ENCODE results near the gene PIM3.
A peak's percentile ranks its signal among the peaks of the same experiment; 100 is the strongest.

Gene PIM3

DNA sequence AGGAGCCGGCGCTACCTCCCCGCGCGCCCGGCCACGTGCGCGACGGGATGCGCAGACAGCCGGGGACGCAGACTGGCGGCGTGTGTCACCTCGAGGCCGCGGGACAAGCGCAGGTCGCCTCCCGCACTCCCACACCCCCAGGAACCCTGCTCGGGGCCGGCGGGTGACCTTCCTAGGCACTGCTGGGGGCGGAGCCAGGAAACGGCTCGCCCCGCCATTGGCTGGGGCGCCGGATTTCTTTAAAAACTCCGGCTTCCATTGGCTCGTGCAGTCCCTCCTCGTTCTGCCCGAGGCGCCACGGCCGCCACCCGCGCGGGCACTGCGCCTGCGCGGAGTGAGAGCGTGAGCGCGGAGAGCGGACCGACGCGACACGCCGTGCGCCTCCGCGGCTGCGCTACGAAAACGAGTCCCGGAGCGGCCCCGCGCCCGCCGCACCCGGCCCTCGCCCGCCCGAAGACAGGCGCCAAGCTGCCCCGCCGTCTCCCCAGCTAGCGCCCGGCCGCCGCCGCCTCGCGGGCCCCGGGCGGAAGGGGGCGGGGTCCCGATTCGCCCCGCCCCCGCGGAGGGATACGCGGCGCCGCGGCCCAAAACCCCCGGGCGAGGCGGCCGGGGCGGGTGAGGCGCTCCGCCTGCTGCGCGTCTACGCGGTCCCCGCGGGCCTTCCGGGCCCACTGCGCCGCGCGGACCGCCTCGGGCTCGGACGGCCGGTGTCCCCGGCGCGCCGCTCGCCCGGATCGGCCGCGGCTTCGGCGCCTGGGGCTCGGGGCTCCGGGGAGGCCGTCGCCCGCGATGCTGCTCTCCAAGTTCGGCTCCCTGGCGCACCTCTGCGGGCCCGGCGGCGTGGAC lies at the start of gene PIM3:
Gene PIM3, plus strand, starts transcription at position 614 of the 846 bp plus-strand sequence. Its CDS starts 176 bp downstream, at position 790.
- in situ Hi-C loops (cut with MboI; ENCODE audit: low pct_unique_long_range_greater_than_20kb, low sequenced_read_pairs), result no loop called here
- peak; percentile 98 for DNase-seq

DNA sequence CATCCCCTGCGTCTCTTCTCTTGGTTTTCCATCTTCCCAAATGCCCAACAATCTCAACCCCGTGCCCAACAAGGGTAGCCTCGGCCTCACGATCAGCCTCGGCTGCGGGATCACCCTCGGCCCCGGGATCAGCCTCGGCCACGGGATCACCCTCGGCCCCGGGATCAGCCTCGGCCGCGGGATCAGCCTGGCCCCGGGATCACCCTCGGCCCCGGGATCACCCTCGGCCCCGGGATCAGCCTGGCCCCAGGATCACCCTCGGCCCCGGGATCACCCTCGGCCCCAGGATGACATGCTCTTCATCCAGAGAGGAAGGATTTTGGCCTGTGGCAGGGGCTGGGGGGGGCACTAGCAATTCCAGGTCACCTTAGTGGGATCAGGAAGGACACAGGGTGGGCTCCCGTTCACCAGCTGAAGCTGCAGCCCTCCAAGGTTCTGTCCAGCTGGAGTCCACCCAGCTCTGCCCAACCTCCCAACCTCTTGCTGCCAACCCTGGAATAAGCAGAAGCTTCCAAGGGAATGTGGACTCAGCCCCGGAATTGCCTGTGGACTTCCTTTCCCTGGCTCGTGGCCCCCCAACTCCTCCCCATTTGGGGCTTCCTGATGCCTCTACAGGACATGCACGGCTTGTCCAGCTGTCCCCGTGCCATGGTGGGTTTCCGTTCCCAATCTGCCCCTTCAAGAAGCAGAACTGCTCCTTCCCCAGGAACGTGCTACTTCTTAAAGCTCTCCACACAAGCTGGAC lies 48.5 kb upstream of the PIM3 start:
- no peak for DNase-seq
- in situ Hi-C loops (cut with MboI; ENCODE audit: low pct_unique_long_range_greater_than_20kb, low sequenced_read_pairs), result no loop called here

DNA sequence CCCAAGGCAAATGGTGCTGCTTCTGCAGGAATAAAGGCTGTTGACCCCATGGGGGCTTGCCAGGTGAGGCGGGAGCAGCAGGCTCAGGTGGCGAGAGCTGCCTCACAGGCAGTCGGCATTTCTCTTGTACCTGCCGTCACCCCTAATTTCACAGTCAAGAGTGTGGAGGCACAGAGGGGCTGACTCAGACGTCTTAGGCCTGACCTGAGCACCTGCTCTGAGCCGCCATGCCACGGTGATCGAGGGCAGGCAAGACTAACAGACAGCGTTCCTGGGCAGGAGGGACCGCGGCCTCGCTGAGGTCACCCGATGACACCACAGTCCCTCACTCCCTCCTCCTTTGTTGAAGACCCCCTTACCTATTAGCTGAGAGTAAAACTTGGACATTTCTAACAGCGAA lies 47.5 kb upstream of the PIM3 start:
- in situ Hi-C loops (cut with MboI; ENCODE audit: low pct_unique_long_range_greater_than_20kb, low sequenced_read_pairs), result no loop called here

DNA sequence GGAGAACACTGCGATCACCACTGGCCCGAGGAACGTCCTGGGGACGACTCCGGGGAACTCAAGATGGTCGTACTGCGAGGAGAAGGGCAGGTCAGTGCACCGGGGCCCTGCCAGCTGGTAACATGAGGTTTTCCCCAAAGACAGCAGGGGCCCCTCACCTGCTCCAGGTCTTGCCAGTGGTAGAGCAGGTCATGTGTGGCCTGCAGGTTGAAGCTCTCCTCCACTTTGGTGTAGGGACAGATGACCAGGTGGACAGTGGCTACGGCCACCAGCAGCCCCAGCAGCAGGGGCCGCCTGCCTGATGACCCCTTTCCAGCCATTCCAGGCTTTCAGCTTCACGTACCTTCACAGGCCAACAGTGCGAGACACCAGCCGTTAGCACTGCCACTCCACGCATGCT lies 47.1 kb upstream of the PIM3 start:
- in situ Hi-C loops (cut with MboI; ENCODE audit: low pct_unique_long_range_greater_than_20kb, low sequenced_read_pairs), result no loop called here
- DNase-seq, result no peak

More for the DNA sequence above, 47.5 kb upstream of the PIM3 start:
- no peak for DNase-seq

DNA sequence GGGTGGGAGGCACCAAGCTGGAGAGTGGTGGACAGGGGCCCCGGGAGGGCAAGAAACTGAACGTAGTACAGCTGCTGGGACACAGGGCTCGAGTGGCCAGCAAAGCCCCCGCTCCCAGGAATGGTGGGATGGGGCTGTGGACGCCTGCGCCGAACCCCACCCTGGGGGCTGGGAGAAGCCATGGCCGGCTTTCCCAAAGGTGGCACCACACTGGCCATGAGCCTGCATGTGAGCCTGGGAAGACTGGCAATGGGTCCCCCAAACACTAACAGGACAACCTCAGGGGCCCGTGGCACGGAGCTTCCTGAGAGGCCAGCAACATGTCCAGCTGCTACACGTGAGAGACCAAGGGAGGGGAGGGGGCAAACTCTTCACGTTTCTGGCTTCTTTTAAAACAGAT lies 46.3 kb upstream of the PIM3 start:
- in situ Hi-C loops (cut with MboI; ENCODE audit: low pct_unique_long_range_greater_than_20kb, low sequenced_read_pairs), result no loop called here
- no peak for DNase-seq

DNA sequence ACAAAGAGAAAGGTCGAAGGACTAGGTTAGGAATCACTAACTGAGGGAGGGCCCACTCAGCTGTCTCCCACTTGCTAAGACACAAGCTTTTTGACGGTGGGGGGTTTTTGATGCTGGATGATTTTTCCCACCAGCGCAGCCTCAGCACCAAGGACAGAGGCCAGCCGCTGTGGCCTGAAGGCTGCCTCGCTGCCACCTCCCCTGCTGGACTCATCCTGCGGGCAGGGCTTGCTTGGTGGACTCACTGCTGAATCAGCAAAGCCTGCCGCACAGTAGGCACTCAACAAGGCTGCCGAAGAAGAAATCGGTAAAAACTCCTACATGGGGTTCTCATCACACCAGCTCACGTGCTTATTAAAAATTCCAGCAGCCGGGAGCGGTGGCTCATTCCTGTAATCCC lies 45.0 kb upstream of the PIM3 start:
- DNase-seq, result no peak
- in situ Hi-C loops (cut with MboI; ENCODE audit: low pct_unique_long_range_greater_than_20kb, low sequenced_read_pairs), result no loop called here

DNA sequence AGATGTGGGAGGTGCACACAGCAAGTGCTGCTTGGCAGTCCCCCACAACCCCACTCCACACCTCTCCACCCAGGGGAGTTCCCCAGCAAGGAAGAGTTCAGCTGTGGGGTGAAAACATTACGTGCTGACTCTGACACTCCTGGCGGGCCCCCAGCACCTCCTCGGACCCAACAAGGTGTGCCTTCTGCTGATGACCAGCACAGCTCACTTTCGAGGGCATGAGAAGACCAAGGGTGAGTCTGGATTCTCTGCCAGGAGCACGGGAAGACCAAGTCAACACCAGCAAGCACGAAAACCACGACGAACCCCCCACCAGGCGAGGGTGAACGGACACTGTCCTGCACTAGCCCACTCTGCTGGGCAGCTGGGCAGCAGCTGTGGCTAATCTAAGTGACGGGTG lies 43.7 kb upstream of the PIM3 start:
- in situ Hi-C loops (cut with MboI; ENCODE audit: low pct_unique_long_range_greater_than_20kb, low sequenced_read_pairs), result no loop called here

DNA sequence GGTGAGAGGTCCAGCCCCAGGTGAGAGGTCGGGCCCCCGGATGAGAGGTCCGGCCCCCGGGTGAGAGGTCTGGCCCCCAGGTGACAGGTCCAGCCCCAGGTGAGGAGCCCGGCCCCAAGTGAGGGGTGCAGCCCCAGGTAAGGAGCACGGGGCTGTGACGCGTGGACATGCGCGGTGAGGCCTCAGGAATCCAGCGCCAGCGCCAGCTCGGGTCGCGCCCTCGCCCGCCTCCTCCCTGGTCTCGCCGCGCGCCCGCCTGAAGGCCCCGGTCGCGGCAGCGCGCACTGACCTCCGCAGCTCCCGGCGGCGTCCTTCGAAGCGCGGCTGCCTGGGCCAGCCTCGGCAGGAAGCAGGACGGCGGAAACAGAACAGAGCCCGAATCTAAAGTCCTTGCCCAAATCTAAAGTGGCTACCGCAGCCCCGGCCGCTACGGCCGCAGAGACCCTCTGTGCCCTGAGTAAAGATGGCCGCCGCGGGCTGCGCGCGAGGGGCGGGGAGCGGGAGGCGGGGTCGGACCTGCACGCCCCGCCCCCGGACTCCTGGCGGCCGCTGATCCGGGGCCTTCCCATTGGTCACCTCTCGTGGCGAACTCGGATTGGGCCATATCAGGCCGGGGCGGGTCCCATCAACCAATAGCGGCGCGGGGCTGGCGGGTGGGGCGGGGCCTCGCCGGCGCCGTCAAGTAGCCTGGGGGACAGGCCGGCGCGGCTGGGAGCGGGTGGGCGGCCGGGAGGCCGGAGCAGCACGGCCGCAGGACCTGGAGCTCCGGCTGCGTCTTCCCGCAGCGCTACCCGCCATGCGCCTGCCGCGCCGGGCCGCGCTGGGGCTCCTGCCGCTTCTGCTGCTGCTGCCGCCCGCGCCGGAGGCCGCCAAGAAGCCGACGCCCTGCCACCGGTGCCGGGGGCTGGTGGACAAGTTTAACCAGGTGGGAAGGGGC lies 42.3 kb upstream of the PIM3 start, which contains the start of the genes ALG12 and CRELD2:
Gene ALG12, minus strand, starts transcription at position 465 of the 937 bp plus-strand sequence. CDS start 4,673 bp downstream, outside the sequence.
Gene CRELD2, plus strand, starts transcription at position 661 of the 937 bp plus-strand sequence. Its CDS starts 136 bp downstream, at position 797.
- in situ Hi-C loops (cut with MboI; ENCODE audit: low pct_unique_long_range_greater_than_20kb, low sequenced_read_pairs), result no loop called here
- DNase-seq, result peak; percentile 98

More for the DNA sequence above, 43.7 kb upstream of the PIM3 start:
- DNase-seq, result no peak

DNA sequence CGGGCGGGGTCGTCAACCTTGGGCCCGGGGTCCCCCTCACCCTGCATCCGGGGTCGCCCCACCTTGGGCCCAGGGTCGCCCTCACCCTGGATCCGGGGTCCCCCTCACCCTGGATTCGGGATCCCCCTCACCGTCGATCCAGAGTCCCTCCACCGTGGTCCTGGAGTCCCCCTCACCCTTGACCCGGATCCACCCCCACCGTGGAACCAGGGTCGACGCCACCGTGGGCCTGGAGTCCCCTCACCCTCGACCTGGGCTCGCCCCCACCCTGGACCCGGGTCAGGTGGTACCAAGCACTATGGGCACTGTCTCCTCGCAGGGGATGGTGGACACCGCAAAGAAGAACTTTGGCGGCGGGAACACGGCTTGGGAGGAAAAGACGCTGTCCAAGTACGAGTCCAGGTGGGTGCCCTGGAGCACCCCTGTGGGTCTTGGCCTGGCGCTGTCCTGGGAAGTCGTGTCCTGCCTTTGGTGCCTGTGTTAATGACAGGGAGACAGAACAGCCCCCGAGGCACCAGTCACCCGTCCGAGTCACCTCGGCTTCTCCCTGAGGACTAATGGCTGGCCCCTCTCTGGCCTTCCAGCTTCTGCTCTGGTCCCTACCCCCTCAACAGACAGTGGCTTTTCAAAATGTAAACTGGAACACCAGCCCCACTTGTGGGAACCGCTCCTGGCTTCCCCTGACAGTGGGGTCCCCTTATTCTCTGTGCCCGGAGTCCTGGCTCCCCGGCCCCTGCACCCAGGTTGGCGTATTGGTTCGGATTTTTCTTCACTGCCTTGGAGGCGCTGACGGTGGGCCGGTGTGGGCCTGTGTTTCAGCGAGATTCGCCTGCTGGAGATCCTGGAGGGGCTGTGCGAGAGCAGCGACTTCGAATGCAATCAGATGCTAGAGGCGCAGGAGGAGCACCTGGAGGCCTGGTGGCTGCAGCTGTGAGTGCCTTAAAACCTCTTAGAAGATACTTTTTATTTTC lies 41.4 kb upstream of the PIM3 start:
- no peak for DNase-seq
- in situ Hi-C loops (cut with MboI; ENCODE audit: low pct_unique_long_range_greater_than_20kb, low sequenced_read_pairs), result no loop called here

DNA sequence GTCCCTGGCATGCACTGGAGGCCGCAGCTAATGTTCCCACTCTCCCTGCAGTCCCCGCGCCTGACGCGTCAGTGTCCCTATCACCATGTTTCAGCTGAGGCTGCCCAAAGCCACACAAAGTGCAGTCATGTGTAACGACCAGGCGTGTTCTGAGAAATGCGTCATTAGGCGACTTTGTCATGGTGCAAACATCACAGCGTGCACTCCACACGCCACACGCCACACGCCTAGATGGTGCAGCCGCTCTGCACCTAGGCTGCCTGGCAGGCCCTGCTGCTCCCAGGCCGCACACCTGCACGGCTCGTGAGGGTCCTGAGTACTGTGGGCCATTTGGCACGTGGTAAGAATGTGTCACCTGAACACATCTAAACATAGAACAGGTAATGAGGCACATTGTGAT lies 39.7 kb upstream of the PIM3 start:
- in situ Hi-C loops (cut with MboI; ENCODE audit: low pct_unique_long_range_greater_than_20kb, low sequenced_read_pairs), result no loop called here
- DNase-seq, result no peak

DNA sequence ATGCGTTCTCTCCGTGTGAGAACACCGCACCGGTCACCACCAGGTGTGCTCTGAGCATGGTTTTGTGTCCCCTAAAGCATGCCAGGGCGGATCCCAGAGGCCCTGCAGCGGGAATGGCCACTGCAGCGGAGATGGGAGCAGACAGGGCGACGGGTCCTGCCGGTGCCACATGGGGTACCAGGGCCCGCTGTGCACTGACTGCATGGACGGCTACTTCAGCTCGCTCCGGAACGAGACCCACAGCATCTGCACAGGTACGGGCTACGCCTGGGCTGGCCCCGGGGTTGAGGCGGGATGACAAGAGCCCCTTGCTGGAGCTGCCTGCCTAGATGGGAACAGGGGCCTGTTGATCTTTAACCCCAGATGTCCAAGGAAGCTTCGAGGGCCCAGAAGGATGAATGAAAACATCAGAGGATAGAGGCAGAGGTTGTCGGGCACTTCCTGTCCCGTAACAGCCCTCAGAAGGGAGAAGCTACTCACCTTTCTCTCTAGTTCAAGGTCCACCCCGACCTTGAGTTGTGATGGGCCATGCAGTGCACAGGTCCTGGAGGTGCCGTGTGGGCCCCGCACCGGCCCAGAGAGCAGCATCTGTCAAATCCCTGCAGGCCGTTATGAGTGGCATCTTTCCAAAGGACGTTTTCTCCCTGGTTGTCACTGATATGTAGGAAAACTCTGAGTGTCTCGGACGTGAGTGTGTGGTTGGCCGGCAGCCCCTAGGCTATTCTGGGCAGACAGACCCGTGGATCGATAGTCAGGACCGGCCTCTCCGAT lies 38.9 kb upstream of the PIM3 start:
- in situ Hi-C loops (cut with MboI; ENCODE audit: low pct_unique_long_range_greater_than_20kb, low sequenced_read_pairs), result no loop called here
- no peak for DNase-seq

DNA sequence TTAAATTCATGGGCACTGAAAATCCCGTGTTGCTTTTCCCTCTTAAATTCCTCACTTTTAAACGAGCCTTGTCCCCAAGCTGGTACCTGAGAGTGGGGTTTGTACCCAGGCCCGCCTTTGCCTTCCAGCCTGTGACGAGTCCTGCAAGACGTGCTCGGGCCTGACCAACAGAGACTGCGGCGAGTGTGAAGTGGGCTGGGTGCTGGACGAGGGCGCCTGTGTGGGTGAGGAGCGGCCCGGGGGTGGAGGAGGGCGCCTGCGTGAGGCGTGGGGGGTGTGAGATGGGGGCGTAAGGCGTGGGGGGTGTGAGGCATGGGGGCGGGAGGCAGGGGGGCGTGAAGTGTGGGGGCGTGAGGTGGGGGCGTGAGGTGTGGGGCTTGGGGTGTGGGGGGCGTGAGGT lies 38.1 kb upstream of the PIM3 start:
- no peak for DNase-seq
- in situ Hi-C loops (cut with MboI; ENCODE audit: low pct_unique_long_range_greater_than_20kb, low sequenced_read_pairs), result no loop called here

DNA sequence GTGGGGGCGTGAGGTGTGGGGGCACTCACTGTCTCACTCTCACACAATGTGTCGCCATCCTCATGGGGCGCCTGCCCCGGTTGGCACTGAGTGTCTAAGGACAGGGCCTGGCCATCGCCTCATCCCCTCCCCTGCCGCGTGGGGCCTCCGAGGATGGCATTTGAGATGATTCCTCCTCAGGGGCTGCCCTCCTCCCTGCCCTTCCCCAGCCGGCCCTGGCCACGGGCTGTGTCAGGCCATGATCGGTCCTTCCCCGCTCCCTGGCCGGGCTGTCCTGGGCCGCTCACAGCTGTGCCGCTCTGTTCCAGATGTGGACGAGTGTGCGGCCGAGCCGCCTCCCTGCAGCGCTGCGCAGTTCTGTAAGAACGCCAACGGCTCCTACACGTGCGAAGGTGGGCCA lies 37.6 kb upstream of the PIM3 start:
- DNase-seq, result no peak
- in situ Hi-C loops (cut with MboI; ENCODE audit: low pct_unique_long_range_greater_than_20kb, low sequenced_read_pairs), result no loop called here

DNA sequence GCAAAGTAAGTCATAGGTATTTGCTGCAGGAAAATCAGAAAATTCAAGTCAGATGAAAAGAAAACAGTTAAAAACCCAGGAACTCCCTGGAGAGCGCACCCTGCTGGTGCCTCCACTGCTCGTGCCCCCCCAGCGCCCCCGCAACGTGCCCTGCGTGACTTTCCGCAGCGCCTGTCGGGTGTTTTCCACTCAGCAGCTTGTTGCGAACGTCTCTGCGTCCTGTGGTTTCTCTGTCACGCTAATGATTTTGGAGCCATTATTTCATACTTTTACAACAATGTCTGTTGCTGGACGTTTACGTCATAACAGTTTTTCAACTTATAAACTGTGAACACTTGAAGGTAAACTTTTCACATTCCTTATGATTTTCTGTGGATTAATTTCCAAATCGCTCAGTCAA lies 37.1 kb upstream of the PIM3 start:
- in situ Hi-C loops (cut with MboI; ENCODE audit: low pct_unique_long_range_greater_than_20kb, low sequenced_read_pairs), result no loop called here
- peak; percentile 64 for DNase-seq

DNA sequence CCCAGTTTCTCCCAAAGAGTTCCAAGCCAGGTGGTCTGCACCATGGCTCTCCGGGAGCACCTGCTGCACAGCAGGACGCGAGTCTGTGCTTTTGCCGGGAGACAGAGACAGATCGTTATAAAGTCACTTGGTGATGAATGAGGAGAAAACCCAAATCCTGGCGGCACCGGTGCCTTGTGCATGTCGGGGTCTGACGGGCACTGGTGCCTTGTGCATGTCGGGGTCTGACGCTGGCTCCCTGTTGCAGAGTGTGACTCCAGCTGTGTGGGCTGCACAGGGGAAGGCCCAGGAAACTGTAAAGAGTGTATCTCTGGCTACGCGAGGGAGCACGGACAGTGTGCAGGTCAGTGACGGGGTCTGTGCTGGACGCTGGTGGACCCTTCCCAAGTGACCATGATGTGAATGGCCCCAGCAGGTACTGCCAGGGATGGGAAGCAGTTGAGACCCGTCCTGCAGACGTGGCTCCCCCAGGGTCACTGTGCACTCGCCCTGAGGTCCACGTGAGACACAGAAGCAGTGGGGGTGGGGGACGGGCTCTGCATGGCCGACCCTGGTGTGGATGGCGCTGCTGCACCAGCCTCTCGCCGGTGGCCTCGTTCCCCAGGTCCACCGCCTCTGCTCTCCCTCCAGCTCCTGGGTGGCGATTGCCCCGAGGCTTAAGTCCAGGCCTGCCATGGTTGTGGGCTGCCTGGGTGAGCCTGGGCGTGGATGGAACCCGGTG lies 36.3 kb upstream of the PIM3 start:
- in situ Hi-C loops (cut with MboI; ENCODE audit: low pct_unique_long_range_greater_than_20kb, low sequenced_read_pairs), result no loop called here
- DNase-seq, result no peak

DNA sequence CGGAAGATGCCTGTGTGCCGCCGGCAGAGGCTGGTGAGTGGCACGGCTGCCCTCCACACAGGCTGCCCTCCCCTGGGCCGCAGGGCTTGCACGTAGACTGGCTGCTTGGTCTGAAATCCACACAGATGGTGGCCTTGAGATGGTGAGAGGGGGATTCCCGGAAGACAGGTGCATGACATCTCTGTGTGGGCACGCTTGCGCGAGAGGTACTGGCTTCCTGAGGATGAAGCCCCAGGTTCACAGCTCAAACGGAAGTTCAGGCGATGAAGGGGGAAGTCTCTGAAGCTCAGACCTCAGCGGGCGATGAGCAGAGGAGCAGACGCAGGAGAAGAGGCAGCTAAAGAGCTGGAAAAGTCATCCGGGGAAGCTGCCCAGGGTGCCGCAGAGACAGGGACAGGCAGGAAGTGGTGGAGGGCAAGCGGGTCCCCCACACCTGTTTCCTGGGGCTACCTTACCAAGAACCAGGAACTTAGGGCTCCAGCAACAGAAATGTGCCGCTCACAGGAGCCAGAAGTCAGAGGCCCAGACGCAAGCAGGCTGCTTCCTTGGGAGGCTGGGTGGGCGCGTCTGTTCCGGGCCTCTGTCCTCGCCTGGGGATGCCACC lies 34.9 kb upstream of the PIM3 start:
- in situ Hi-C loops (cut with MboI; ENCODE audit: low pct_unique_long_range_greater_than_20kb, low sequenced_read_pairs), result no loop called here
- peak; percentile 84 for DNase-seq

Data from KBM-7 (cell line).